ENCODE data around the gene HMGB2.

DNA sequence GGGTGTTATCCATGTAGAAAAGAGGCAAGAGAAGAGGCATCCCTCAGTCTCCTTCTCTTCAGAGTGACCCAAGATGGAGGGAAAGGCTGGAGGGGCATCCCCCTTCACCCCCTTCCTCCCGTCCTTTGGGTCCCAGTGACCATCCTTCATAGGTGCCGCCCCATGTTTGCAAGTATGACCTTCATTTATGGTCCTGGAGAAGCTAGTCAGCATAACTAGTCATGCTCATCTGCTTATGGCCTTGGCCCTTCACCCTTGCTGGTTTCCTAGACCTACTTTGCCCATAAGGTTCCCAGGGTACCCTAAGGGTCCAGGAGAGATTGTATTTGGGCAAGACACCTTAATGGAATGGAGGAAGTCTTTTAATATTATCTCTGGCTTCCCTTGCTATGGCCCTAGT is 46.7 kb downstream of the HMGB2 start:
- TF ChIP-seq, protein P1, sequence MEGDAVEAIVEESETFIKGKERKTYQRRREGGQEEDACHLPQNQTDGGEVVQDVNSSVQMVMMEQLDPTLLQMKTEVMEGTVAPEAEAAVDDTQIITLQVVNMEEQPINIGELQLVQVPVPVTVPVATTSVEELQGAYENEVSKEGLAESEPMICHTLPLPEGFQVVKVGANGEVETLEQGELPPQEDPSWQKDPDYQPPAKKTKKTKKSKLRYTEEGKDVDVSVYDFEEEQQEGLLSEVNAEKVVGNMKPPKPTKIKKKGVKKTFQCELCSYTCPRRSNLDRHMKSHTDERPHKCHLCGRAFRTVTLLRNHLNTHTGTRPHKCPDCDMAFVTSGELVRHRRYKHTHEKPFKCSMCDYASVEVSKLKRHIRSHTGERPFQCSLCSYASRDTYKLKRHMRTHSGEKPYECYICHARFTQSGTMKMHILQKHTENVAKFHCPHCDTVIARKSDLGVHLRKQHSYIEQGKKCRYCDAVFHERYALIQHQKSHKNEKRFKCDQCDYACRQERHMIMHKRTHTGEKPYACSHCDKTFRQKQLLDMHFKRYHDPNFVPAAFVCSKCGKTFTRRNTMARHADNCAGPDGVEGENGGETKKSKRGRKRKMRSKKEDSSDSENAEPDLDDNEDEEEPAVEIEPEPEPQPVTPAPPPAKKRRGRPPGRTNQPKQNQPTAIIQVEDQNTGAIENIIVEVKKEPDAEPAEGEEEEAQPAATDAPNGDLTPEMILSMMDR (IDR thresholded peaks at IDR 0.05; ENCODE audit: extremely low read depth in 1 of 2, insufficient read depth in 1 of 2, low read depth in 1 of 2, low read length in 2 of 2), result no peak
- no peak for TF ChIP-seq POLR2A (IDR thresholded peaks at IDR 0.05; ENCODE audit: low read depth, low read length)
- no peak for TF ChIP-seq FOS (IDR thresholded peaks at IDR 0.05; ENCODE audit: borderline replicate concordance, insufficient read depth, low read length)
- TF ChIP-seq EZH2 (IDR thresholded peaks at IDR 0.05; ENCODE audit: borderline replicate concordance, low read depth, low read length, severe bottlenecking), result no peak
- no peak for TF ChIP-seq MAX (IDR thresholded peaks at IDR 0.05; ENCODE audit: insufficient read depth, insufficient read length)

All from endothelial cell of umbilical vein (primary cell).